Measurements from ENCODE around the gene BMP6. TPM values are rescaled to one million over a fixed set of nuclear protein-coding genes. Genes with fewer than 3 reads are reported as not detected.

The BMP6 gene
- total and polyA plus RNA-seq, 8 donors, result 2.3 to 18.7 (median 3.7) TPM

DNA sequence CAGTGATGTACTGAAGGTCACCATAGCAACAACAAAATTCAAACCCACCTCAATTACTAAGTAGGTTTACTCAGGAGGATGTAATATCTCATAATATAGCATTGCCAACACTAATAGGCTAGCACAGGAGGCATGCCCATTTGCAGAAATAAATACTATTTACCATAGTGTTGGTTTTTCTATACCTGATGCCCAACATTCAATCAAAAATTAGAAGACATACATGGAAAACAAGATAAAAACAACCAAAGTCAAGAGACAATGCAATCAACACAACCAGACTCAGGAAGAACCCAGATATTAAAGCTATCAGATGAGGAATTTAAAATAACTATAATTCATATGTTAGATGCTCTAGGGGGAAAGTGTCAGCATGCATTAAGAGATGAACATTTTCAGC is 199.0 kb downstream of the BMP6 start:
- no peaks in the 10 kb centered on the region for H3K27me3 ChIP-seq
- ATAC-seq, result no peak
- TF ChIP-seq, protein P1, sequence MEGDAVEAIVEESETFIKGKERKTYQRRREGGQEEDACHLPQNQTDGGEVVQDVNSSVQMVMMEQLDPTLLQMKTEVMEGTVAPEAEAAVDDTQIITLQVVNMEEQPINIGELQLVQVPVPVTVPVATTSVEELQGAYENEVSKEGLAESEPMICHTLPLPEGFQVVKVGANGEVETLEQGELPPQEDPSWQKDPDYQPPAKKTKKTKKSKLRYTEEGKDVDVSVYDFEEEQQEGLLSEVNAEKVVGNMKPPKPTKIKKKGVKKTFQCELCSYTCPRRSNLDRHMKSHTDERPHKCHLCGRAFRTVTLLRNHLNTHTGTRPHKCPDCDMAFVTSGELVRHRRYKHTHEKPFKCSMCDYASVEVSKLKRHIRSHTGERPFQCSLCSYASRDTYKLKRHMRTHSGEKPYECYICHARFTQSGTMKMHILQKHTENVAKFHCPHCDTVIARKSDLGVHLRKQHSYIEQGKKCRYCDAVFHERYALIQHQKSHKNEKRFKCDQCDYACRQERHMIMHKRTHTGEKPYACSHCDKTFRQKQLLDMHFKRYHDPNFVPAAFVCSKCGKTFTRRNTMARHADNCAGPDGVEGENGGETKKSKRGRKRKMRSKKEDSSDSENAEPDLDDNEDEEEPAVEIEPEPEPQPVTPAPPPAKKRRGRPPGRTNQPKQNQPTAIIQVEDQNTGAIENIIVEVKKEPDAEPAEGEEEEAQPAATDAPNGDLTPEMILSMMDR (IDR thresholded peaks at IDR 0.05), result no peak

More for the DNA sequence above, 199.0 kb downstream of the BMP6 start:
- DNase-seq, result no peak
- no peak overlapping the region for H3K27ac ChIP-seq
- no peaks in the 10 kb centered on the region for H3K4me1 ChIP-seq
- no peaks in the 10 kb centered on the region for H3K36me3 ChIP-seq
- no peak overlapping the region for H3K4me3 ChIP-seq
- peaks cover 0 to 7% of the 10 kb centered on the region in 2 donors for H3K9me3 ChIP-seq
- intact Hi-C loops (cut with DNase I), result no loop called here

Other genes starting within 250 kb of the BMP6 start
- gene DSP, start 184.4 kb upstream of the BMP6 start, total RNA-seq, result 10 to 100 TPM; 15.1 to 29.2 TPM
- gene DSP, start 184.4 kb upstream of the BMP6 start, polyA plus RNA-seq (ENCODE audit: insufficient read length in 6 of 6), result 10 to 100 TPM; 53.6 to 75.5 (median 70.6) TPM
- gene SNRNP48, start 135.9 kb upstream of the BMP6 start, total RNA-seq, result 10 to 100 TPM in 1 of 2 donors, 1 to 10 TPM in 1; 7.6 to 11.6 TPM
- gene SNRNP48, start 135.9 kb upstream of the BMP6 start, polyA plus RNA-seq (ENCODE audit: insufficient read length in 6 of 6), result 10 to 100 TPM; 21.6 to 29.1 (median 28.2) TPM
- 100 to 1,000 TPM; 185 to 224 TPM for gene TXNDC5, start 184.7 kb downstream of the BMP6 start, total RNA-seq
- gene TXNDC5, start 184.7 kb downstream of the BMP6 start, polyA plus RNA-seq (ENCODE audit: insufficient read length in 6 of 6), result 100 to 1,000 TPM in 5 of 6 donors, 10 to 100 TPM in 1; 93.2 to 144 (median 109) TPM

Data from left lung (tissue), 10 donors.